DOHH2 (cell line): ENCODE data around the gene NMRK1.

Experiments used
- EZH2phosphoT487 ChIP-seq: fragments of 200-600 bp; sonication (generic); IDR thresholded peaks from 2 replicates; pipeline ENCODE4 v1.6.1; 2017; ENCODE audit warnings: borderline replicate concordance, mild to moderate bottlenecking, antibody characterized with exemption, low read length, moderate library complexity, mixed read lengths
- TF ChIP-seq, protein P1 (sequence below): fragments of 200-600 bp; sonication (generic); IDR thresholded peaks from one replicate; pipeline ENCODE4 v1.5.1; 2014; ENCODE audit warnings: antibody characterized with exemption, mild to moderate bottlenecking, low read depth, low read length; ENCODE audit not compliant: poor library complexity, severe bottlenecking

DNA sequence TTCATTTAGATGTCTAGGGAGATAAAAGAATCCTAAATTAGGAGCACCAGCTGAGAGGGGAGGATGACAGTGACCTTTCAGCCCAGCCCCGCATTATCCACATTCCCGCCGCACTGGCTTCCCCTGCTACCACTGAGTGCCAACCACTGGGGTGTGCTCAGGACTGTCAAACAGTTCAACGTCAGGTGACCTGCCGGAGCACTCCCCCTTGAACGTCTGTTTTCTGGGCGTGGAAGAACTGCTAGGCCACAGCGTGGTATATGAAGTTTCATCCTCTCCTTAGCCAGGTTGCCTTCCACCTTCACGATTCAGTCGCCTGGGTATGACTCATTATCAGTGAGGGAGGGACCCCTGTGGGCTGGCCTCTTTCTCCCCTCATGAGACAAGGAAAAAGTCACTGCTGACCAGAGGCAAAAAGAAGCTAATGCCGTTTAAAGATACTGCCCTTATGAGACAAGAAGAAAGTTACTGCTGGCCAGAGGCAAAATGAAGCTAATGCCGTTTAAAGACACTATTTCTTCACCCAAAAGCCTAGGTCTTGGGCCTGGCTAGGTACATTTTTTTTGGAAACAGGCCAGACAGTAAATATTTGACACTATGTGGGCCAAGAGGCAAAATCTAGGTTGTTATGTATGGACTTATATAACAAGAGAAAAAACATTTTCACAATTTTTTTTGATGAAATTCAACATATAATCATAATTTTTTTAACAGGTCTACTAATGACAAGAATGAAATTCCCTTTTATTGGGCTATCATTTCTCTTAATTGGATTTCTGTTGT, 4.6 kb downstream of the NMRK1 start:
- TF ChIP-seq, protein P1, sequence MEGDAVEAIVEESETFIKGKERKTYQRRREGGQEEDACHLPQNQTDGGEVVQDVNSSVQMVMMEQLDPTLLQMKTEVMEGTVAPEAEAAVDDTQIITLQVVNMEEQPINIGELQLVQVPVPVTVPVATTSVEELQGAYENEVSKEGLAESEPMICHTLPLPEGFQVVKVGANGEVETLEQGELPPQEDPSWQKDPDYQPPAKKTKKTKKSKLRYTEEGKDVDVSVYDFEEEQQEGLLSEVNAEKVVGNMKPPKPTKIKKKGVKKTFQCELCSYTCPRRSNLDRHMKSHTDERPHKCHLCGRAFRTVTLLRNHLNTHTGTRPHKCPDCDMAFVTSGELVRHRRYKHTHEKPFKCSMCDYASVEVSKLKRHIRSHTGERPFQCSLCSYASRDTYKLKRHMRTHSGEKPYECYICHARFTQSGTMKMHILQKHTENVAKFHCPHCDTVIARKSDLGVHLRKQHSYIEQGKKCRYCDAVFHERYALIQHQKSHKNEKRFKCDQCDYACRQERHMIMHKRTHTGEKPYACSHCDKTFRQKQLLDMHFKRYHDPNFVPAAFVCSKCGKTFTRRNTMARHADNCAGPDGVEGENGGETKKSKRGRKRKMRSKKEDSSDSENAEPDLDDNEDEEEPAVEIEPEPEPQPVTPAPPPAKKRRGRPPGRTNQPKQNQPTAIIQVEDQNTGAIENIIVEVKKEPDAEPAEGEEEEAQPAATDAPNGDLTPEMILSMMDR = no peak
- no peak for TF ChIP-seq EZH2phosphoT487
